Neural cell (in vitro differentiated cells): ENCODE data around the gene GAB2. TPM values are rescaled to one million over a fixed set of nuclear protein-coding genes. Genes with fewer than 3 reads are reported as not detected.

Experiments used
- H2AFZ ChIP-seq: fragments of 200-600, 300-800 bp; sonication (generic), shearing (Covaris generic); 2 replicates; pipeline ENCODE4 v1.6.0; 2014; ENCODE audit warnings: low read depth, mild to moderate bottlenecking, antibody characterized with exemption, low read length, moderate library complexity
- H3F3A ChIP-seq: fragments of 200-600 bp; shearing (Covaris generic); 2 replicates; pipeline ENCODE4 v1.6.1; 2016; ENCODE audit warnings: mild to moderate bottlenecking, moderate library complexity, mixed read lengths, antibody characterized with exemption, low read length; ENCODE audit not compliant: insufficient read depth, poor library complexity, severe bottlenecking
- H3K27ac ChIP-seq: fragments of 200-600, 300-800 bp; sonication (generic), shearing (Covaris generic); 2 replicates; pipeline ENCODE4 v1.5.1; 2014; ENCODE audit warnings: mild to moderate bottlenecking, low read length, moderate library complexity
- H3K27me3 ChIP-seq: fragments of 300-800, 200-600 bp; sonication (generic), shearing (Covaris generic); 2 replicates; pipeline ENCODE4 v1.6.0; 2014; ENCODE audit warnings: mild to moderate bottlenecking, low read depth, low read length, moderate library complexity; ENCODE audit not compliant: insufficient read depth
- H3K36me3 ChIP-seq: fragments of 300-800, 200-600 bp; sonication (generic), shearing (Covaris generic); 2 replicates; pipeline ENCODE4 v1.5.1; 2014; ENCODE audit warnings: mild to moderate bottlenecking, antibody characterized with exemption, low read length, moderate library complexity; ENCODE audit not compliant: insufficient read depth
- H3K4me2 ChIP-seq: fragments of 300-800, 200-600 bp; sonication (generic), shearing (Covaris generic); 2 replicates; pipeline ENCODE4 v1.6.0; 2014; ENCODE audit warnings: mild to moderate bottlenecking, low read length
- H3K4me3 ChIP-seq: fragments of 300-800, 200-600 bp; sonication (generic), shearing (Covaris generic); 2 replicates; pipeline ENCODE4 v1.5.1; 2014; ENCODE audit warnings: mild to moderate bottlenecking, low read length, moderate library complexity
- H3K79me2 ChIP-seq: fragments of 200-600 bp; shearing (Covaris generic); replicated peaks from 2 replicates; pipeline ENCODE4 v1.6.0; 2014; ENCODE audit warnings: mild to moderate bottlenecking, low read length, moderate library complexity; ENCODE audit not compliant: insufficient read depth
- H3K9ac ChIP-seq: fragments of 300-800, 200-600 bp; sonication (generic), shearing (Covaris generic); 2 replicates; pipeline ENCODE4 v1.6.1; 2016; ENCODE audit warnings: mild to moderate bottlenecking, low read length, mixed read lengths
- H3K9me2 ChIP-seq: fragments of 200-600 bp; shearing (Covaris generic); 2 replicates; pipeline ENCODE4 v1.6.1; 2016; ENCODE audit warnings: mild to moderate bottlenecking, low read length, mixed read lengths; ENCODE audit not compliant: insufficient read depth
- H3K9me3 ChIP-seq: fragments of 200-600, 300-800 bp; sonication (generic), shearing (Covaris generic); 2 replicates; pipeline ENCODE4 v1.6.1; 2016; ENCODE audit warnings: mild to moderate bottlenecking, mixed run types, low read length, moderate library complexity, mixed read lengths
- H4K20me1 ChIP-seq: fragments of 200-600 bp; shearing (Covaris generic); 2 replicates; pipeline ENCODE4 v1.6.1; 2016; ENCODE audit warnings: mild to moderate bottlenecking, mixed run types; ENCODE audit not compliant: insufficient read depth
- EZH2 ChIP-seq: fragments of 200-600, 300-800 bp; shearing (Covaris generic), sonication (generic); IDR thresholded peaks from 2 replicates; pipeline ENCODE4 v1.6.1; 2014; ENCODE audit warnings: antibody characterized with exemption, low read length, borderline replicate concordance, mild to moderate bottlenecking; ENCODE audit not compliant: insufficient read depth, poor library complexity, severe bottlenecking
- POLR2AphosphoS5 ChIP-seq: IDR thresholded peaks from 2 replicates; pipeline ENCODE4 v1.6.1; 2012
- RAD21 ChIP-seq: fragments of 450-650 bp; conservative IDR thresholded peaks from 2 replicates; pipeline ENCODE4 v1.6.1; 2014; ENCODE audit warnings: antibody characterized with exemption, mild to moderate bottlenecking, moderate library complexity
- SMC3 ChIP-seq: fragments of 450-650 bp; conservative IDR thresholded peaks from 2 replicates; pipeline ENCODE4 v1.6.1; 2014; ENCODE audit warnings: antibody characterized with exemption, mild to moderate bottlenecking, moderate library complexity; ENCODE audit not compliant: poor library complexity
- TAF1 ChIP-seq: IDR thresholded peaks from 2 replicates; pipeline ENCODE4 v1.6.1; 2012; ENCODE audit warnings: low read depth
- polyA plus RNA-seq: library from polyadenylated mRNA; depleted of rRNA; stranded (reverse); fragments of >200 nt; gene quantifications from 2 replicates; pipeline ENCODE4 v1.2.3, GENCODE V29; 2014
- TF ChIP-seq, protein P1 (sequence below): fragments of 450-650 bp; IDR thresholded peaks from 2 replicates; pipeline ENCODE4 v1.5.1; 2014; ENCODE audit warnings: antibody characterized with exemption, mild to moderate bottlenecking, moderate library complexity; ENCODE audit not compliant: poor library complexity, severe bottlenecking

GAB2 gene
- polyA plus RNA-seq, 1 donor from 2014 or later = 21.9 TPM

DNA sequence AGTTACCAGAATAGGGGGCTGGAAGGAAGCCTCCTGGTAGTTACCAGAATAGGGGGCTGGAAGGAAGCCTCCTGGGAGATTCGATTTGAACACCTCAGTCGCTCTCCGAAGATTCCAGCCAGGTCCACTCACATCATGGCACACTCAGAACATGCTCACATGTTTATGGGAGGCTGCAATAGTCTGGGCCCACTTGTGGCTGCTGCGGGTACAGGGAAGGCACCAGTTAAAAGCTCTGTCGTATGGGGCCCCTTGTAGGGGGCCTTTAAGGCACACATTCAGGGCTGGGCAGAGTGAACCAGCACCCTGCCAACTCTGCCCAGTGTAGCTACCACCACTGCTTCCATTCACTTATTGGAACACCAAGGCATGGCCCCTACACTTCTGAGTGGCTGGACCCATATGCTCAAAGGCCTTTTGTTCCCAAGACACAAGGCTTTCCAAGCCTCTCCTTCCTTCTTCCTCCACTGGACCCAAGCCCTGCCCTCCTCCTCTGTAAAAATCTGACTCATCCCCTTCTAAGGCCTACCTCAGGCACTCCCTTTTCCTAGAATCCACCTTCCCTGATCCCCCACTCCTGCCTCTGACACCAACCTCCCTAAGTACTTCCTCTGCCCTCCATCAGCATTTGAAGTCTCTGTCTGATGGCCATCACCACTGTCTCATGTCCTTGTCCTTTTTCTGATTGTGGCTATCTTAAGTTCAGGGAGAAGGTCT is 200.9 kb downstream of the GAB2 start:
- Histone ChIP-seq H3K9me2 (no peaks in the 10 kb centered on the region), H3K9ac (no peak overlapping the region), H3K79me2 (no peaks in the 10 kb centered on the region), H3K4me2 (no peak overlapping the region), H2AFZ (no peak overlapping the region), H3K27me3 (no peaks in the 10 kb centered on the region), H3F3A (no peaks in the 10 kb centered on the region), H4K20me1 (no peaks in the 10 kb centered on the region), H3K4me3 (no peak overlapping the region), H3K27ac (no peak overlapping the region), H3K36me3 (peaks cover 12% of the 10 kb centered on the region), H3K9me3 (no peaks in the 10 kb centered on the region)
- no peak for TF ChIP-seq RAD21
- TF ChIP-seq EZH2 = no peak
- TF ChIP-seq, protein P1, sequence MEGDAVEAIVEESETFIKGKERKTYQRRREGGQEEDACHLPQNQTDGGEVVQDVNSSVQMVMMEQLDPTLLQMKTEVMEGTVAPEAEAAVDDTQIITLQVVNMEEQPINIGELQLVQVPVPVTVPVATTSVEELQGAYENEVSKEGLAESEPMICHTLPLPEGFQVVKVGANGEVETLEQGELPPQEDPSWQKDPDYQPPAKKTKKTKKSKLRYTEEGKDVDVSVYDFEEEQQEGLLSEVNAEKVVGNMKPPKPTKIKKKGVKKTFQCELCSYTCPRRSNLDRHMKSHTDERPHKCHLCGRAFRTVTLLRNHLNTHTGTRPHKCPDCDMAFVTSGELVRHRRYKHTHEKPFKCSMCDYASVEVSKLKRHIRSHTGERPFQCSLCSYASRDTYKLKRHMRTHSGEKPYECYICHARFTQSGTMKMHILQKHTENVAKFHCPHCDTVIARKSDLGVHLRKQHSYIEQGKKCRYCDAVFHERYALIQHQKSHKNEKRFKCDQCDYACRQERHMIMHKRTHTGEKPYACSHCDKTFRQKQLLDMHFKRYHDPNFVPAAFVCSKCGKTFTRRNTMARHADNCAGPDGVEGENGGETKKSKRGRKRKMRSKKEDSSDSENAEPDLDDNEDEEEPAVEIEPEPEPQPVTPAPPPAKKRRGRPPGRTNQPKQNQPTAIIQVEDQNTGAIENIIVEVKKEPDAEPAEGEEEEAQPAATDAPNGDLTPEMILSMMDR = no peak
- TF ChIP-seq SMC3 = no peak

GRCh38 chr11:78216021-78216420 is 201.6 kb downstream of the GAB2 start:
- no peak overlapping the region for H3K4me2 ChIP-seq
- no peaks in the 10 kb centered on the region for H3K27me3 ChIP-seq
- H3K36me3 ChIP-seq = peaks cover 12% of the 10 kb centered on the region
- no peak overlapping the region for H3K9ac ChIP-seq
- H4K20me1 ChIP-seq = no peaks in the 10 kb centered on the region
- H3F3A ChIP-seq = no peaks in the 10 kb centered on the region
- H3K9me2 ChIP-seq = no peaks in the 10 kb centered on the region
- no peak for TF ChIP-seq TAF1
- TF ChIP-seq, protein P1 = no peak
- no peak for TF ChIP-seq SMC3
- no peak overlapping the region for H3K4me3 ChIP-seq
- no peaks in the 10 kb centered on the region for H3K9me3 ChIP-seq
- no peak overlapping the region for H2AFZ ChIP-seq
- H3K27ac ChIP-seq = no peak overlapping the region
- H3K79me2 ChIP-seq = no peaks in the 10 kb centered on the region

DNA sequence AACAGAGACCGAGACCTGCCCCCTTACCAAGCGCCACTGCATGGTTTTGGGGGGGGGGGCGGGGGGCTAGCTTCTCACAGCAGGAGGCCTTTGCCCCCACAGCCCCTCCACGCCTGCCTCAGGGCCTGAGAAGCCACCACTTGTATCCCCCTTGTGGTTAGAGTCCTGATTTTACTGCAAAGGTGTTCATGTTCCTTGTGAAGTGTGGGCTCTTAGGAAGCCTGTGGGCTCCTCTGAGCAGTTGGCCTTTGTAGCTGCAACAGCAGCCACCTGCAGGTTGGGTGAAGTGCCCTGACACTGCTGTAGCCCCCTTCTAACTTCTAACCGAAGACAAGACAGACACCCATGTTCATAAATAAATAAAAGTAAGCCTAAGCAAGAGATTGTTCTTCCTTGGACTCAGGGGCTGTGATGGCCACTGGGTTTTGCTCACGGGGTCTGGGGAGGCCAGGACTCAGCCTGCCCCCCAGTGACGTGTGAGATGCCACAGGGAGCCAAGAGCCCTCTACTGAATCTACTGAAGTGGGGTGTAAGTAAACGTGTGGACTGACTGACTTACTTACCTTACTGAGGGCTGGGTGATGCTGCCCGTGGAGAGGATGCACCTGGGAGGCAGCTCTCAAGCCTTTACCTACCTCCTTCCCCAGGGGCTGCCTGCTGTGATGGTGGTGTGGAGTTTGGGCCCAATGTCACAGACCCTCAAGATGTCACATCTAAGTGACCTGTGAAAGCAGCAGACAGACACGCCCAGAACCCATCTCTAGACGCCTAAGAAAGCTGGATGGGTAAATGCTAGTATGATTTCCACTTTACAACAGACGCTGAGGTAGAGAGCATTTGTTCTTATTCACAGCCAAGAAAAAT is 203.1 kb downstream of the GAB2 start:
- no peaks in the 10 kb centered on the region for H4K20me1 ChIP-seq
- H3F3A ChIP-seq = no peaks in the 10 kb centered on the region
- no peak overlapping the region for H3K9ac ChIP-seq
- no peak for TF ChIP-seq RAD21
- no peak for TF ChIP-seq SMC3
- no peak for TF ChIP-seq POLR2AphosphoS5
- H3K9me3 ChIP-seq = no peaks in the 10 kb centered on the region
- no peaks in the 10 kb centered on the region for H3K79me2 ChIP-seq
- H3K36me3 ChIP-seq = peaks cover 12% of the 10 kb centered on the region
- no peak overlapping the region for H3K4me3 ChIP-seq
- no peak overlapping the region for H3K4me2 ChIP-seq
- H3K9me2 ChIP-seq = no peaks in the 10 kb centered on the region
- no peak overlapping the region for H2AFZ ChIP-seq
- H3K27me3 ChIP-seq = no peaks in the 10 kb centered on the region
- H3K27ac ChIP-seq = no peak overlapping the region
